ENCODE results near the gene TARS3.
"Not testable (repeated sequence)": the region's sequence is repeated elsewhere in the genome, so short reads cannot be mapped to it uniquely, and the experiment has no call there.

TARS3 gene

DNA sequence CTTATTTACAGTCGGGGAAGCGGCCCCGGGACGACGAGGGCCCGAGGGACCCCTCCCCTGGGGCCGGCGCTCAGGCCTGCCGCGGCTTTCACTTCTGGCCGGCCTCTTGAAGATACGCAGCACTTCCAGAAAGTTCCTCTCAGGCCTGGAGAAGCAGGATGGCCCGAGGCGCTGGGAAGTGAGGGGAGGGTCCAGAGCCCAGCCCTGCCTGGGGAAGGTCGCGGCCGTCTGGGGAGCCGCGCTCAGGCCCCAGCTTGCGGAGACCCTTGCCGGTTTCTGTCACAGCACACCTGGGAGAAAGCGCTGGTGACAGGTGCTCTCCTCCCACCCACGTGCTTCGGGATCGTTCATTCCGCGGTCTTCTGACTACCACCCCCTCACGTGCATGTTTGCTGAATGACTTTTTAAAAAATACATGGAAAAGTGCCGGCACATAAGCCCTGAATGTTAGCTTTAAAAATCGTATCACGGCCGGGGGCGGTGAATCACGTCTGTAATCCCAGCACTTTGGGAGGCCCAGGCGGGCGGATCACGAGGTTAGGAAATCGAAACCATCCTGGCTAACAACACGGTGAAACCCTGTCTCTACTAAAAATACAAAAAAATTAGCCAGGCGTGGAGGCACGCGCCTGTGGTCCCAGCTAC lies 71.4 kb downstream of the TARS3 start:
- DNase-seq = peak; percentile 23

- DNase-seq = peak; percentile 97
Observed at GRCh38 chr15:101652098-101652785, 72.0 kb downstream of the TARS3 start, which contains the start of gene TM2D3. Gene TM2D3 (minus strand): TSS chr15:101652381. CDS start chr15:101652361, 20 bp downstream.

DNA sequence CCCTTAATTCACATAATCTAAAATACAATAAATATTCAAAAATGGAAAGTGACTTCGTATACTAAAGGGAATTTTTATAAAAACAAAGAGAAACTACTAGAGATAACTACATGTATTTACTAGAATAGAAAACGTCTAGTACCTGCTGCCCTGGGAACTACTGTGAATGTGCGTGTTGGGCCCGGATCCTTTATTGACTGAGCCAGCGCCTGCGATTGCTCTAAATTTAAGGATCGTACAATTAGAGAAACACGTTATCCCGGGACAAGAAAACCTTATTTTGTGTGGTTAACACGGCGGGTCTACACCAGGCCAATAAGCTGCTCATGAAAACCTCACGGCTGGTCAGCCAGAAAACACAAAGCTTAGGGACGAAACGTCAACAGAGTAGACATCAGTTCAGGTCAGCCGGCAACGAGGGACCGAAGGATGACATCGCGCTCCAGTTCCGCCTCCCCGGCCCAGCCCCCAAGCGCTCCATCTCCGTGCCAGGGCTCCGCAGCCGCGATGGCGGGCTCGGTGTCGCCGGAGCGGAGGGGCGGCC lies 72.6 kb downstream of the TARS3 start:
- no peak for DNase-seq

DNA sequence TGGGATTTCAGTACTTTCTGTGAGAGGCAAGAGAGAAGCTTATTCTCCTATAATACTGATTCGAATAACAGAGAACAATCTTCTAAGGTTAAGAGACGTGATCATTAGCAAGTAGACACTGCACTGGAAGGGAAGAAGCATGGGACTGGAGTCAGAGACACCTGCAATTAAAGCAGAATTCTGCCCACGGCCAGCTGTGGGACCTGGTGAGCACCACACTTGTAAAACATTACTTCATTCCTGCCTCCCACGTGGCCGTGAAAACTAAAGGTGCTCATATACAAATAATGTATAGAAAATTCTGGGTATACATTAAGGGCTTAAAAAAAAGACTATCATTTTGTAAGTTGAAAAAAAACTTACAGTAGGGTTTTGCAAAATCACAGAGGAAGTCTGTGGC lies 74.1 kb downstream of the TARS3 start:
- DNase-seq = no peak

GRCh38 chr15:101648356-101648755 lies 75.9 kb downstream of the TARS3 start:
- DNase-seq = no peak

GRCh38 chr15:101647251-101647650 lies 77.0 kb downstream of the TARS3 start:
- no peak for DNase-seq

DNA sequence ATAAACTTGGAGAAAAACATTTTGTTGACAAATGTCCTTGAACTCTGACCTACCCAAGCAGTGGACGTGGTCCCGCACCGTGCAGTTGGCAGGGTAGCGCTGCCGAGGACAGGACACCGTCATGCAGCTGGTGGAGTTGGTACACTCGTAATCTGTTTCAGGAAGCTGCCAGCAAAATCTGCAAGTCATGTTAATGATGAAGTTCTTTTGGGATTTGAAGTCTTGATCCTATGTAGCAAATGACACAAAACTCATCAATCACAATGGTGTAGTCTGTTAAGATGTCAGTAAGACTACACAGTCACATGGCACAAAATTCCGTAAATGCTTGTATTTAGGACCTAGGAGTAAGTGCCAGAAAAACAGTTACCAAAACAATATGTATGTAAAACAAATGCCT lies 77.6 kb downstream of the TARS3 start:
- no peak for DNase-seq

DNA sequence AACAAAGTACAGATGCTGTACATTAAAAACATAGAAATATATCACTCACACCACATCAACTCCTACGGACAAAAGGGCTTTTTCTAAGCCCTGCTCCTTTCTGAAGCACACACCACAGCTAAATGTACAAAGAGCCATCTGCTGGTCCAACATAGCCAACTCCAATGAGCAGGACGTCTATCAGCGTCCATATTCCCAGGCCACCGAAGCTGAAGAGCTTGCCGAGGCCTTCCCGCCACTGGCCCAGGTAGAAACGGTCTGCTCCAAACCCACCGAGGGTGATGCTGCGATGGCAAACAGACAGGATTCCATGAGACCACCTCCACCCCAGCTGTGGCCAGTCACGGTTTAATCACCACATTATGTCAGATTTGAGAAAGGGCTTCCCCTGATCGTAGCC lies 81.9 kb downstream of the TARS3 start:
- DNase-seq = no peak

DNA sequence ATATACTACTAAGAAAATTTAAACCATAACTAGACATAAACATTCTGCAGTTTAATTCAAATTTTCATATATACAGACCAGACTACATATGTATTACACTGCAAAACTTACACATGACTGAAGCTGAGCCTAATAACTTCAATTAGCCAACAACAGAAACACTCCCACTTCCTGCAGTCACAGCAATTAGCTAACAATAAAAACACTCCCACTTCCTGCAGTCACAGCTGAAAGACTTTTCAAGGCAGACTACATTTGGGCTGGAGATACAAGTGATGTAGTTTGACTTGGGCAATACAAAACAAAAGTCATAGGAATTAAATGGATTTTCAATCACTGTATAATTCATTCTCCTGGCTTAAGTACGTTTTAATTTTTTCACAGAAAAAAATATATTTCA lies 82.4 kb downstream of the TARS3 start:
- no peak for DNase-seq

DNA sequence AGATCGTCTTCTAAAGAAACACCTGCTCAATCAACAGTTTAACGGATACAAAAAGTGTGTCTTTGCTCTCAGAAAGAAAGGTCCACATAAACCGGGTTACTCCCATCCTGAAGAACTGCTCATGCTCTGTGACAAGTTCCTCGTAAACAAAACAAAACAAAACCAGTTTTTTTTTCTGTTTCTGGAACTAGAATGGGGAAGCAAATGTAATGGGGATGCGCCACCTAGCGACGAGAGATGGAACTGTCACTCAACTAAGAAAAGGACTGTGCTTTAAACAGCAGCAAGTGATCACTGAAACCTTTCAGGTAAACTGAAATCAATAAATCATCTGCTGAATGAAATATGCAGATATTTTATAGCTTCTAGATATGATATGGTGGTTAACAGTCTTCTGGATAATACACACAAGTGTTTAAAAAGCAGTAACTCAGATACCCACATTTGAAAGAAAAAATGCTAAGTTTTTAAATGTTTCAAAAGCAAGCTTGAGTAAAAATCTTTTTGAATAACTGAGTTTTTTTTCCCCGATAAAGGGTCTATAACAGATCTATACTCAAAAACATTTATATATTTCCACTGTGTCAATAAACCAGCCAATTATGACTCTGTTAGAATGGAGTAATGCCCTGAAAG lies 83.0 kb downstream of the TARS3 start:
- peak; percentile 69 for DNase-seq

GRCh38 chr15:101639667-101640066 lies 84.6 kb downstream of the TARS3 start:
- DNase-seq = no peak

DNA sequence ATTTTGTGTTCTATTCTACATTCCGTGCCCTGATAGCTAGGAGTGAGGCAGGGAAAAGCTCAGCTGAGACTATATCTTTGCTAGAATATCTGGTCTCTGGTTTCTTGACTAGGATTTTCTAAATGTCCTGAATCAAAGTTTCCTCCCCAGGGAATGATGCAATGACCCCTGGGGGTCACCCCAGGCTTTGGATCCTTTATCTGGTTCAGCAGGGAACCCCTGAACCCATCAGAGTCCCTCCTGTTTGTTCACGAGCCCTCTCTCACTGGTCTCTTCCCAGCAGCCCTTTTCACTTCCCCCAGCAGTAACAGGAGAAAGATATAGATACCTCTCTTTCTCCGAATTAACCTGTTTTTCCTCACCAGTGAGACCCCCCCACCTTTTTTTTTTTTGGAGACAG lies 86.4 kb downstream of the TARS3 start:
- DNase-seq = no peak

DNA sequence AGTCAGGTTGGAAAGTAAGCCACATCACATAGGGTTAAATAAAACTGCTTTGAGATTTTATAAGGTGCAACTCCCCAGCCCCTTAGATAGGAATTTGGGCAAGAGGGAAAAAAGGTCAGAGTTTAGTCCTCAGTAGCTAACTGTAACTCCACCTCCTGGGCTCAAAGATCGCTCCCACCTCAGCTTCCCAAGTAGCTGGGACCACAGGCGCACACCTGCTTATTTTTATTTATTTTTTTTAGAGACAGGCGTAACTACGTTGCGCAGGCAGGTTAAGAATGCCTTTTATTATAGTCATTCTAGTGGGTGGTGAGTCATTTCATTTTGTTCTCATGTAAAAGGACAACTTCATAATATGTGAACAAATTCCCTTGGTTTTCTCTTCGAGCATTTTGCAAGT lies 86.8 kb downstream of the TARS3 start:
- DNase-seq = no peak

DNA sequence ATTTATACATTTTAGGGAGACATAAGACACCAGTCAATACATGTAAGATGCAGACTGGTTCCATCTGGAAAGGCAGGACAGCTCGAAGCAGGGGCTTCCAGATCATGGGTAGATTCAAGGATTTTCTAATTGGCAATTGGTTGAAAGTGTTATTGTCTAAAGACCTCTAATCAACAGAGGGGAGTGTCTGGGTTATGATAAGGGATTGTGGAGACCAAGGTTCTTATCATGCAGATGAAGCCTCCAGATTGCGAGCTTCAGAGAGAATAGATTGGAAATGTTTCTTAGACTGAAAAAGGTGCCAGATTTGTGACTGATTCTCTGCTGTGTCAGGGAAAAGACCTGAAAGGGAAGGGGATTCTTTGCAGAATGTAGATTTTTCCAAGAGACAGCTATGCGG lies 87.2 kb downstream of the TARS3 start:
- no peak for DNase-seq

DNA sequence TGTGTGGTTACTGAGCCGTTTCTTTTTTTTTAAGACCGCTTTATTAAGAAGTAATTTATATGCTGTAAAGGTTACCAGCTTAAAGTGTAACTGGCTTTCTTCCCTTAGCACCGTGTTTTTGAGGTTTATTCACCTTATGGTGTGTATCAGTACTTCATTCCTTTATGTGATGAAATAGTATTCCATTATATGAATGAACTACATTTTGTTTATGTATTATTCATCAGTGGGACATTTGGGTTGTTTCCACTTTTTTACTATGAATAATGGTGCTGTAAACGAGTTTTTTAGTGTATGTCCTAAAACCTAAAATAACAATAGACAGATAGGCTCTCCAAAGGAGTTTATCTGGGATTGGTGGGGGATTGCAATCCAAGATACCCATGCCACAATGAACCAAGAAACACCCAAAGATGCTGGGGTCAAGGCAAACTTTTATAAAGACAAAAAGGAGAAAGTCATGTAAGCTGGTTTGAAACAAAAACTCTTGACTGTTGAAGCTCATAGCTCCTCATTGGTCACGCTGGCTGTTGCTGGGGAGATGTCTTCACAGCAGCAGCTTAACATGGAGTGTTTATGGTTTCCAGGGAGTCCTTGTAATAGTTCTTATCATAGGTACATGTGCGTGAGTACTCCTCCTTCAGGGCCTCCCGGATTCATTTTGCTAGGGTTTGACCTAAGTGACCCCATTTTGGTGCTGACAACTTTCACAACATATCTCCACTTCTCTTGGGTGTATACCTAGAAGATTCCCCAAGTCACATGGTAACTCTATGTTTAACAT lies 88.1 kb downstream of the TARS3 start:
- no peak for DNase-seq

DNA sequence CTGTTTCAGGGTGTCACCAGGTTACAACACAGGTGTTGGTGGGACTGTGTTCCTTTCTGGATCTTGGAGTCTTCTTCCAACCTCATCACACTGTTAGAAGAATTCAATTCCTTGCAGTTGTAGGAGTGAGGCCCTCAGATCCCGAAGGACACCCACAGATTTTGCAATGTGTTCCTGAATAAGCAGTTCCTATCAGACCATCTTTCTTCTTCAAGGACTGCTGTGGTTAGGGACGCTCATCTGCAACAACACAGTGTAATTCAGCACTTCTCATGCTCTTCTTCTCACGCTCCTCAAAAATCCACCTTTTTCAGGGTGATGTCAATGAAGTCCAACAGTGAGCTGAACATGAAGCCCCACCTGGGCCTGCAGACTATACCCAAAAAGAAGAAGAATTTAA lies 90.9 kb downstream of the TARS3 start:
- no peak for DNase-seq

GRCh38 chr15:101626729-101627128 lies 97.5 kb downstream of the TARS3 start:
- not testable (repeated sequence) for DNase-seq

GRCh38 chr15:101625980-101626379 lies 98.3 kb downstream of the TARS3 start:
- no peak for DNase-seq

GRCh38 chr15:101625184-101625583 lies 99.1 kb downstream of the TARS3 start:
- DNase-seq = no peak

GRCh38 chr15:101623367-101624304 lies 100.6 kb downstream of the TARS3 start:
- no peak for DNase-seq

DNA sequence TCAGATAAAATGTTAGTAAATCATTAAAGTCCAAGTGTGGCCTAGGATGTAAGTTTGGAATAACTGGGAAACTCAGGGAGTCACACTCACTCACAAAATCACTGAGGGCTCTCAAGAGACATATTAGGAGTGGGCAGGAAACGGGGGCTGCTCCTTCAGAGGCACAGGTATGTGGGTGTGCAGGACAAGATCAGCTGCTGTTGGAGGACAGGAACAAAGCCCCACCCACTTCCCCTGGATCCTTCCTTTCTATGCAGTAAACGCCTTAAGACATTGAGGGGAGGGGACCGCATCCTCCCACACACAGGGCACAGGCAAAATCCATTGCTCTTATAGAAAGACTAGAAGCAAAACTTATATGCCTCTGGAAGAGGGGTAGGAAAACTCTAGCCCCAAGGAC lies 102.3 kb downstream of the TARS3 start:
- DNase-seq = no peak

DNA sequence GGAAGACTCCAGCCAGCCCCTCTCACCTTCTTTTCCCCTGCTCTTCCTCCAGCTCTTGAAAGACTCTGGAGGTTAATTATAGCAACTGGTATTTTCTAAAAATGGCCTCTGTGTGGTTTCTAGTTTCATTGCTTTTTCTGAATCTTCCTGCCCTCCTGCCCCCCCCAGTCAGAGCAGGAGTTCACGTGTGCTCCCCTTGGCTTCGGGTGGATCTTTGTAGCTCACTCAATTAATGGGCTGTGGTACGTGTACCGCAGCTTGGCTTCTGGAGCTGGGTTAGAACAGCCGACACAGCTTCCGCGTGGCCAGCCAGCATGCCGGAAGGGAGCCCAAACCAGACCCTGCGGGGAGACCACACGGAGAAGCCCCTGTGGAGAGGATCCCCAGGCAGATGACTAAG lies 103.6 kb downstream of the TARS3 start:
- DNase-seq = no peak
